Measurements from ENCODE around the gene NLRP13. TPM values are rescaled to one million over a fixed set of nuclear protein-coding genes. Genes with fewer than 3 reads are reported as not detected.

The NLRP13 gene
- total and polyA plus RNA-seq, 2 of the 8 experiments (the other 6 are each of a cell fraction or from before 2014, with no cell fraction given): not detected

- no peak for TF ChIP-seq CHD7 (IDR thresholded peaks at IDR 0.05; ENCODE audit: insufficient replicate concordance, low read length)
- TF ChIP-seq PHF8 (conservative IDR thresholded peaks at IDR 0.05; ENCODE audit: low read depth, low read length): no peak
- TF ChIP-seq TEAD4 (IDR thresholded peaks at IDR 0.05; ENCODE audit: low read depth, low read length): no peak
- no peak for TF ChIP-seq RAD21 (IDR thresholded peaks at IDR 0.05 in 1 of 2, conservative IDR thresholded peaks at IDR 0.05 in 1 of 2; ENCODE audit: low read depth in 2 of 2, low read length in 2 of 2)
- TF ChIP-seq MAFK (IDR thresholded peaks at IDR 0.05; ENCODE audit: low read depth, low read length): no peak
- TF ChIP-seq JUND (IDR thresholded peaks at IDR 0.05; ENCODE audit: low read length): no peak
Measured at GRCh38 chr19:55927991-55928390, 4.1 kb downstream of the NLRP13 start (continued).

Data from H1 (cell line).